Calu3 (cell line): ENCODE measurements around the gene TH. TPM values are rescaled to one million over a fixed set of nuclear protein-coding genes. Genes with fewer than 3 reads are reported as not detected.
"Not testable (repeated sequence)": the region's sequence is repeated elsewhere in the genome, so short reads cannot be mapped to it uniquely, and the experiment has no call there.

Experiments used
- BruUV-seq: library from RNA; stranded (reverse); fragments of 400-500 nt; replicated peaks from 2 replicates; lab custom pipeline; 2021; lab: Mats Ljungman, UMichigan
- CTCF ChIA-PET: fragments of 300-600 bp; sonication (Branson Sonifier 250); formaldehyde crosslinking; loops from one replicate; lab custom pipeline; 2022; ENCODE audit warnings: antibody characterized with exemption; lab: Charles Lee
- DNase-seq: peaks from one replicate; pipeline ENCODE4 v3.0.0; 2022
- H3K27ac Mint-ChIP-seq: one replicate; pipeline ENCODE4 v1.8.0; 2022; ENCODE audit warnings: mixed read lengths; ENCODE audit not compliant: unreplicated experiment
- H3K27me3 Mint-ChIP-seq: one replicate; pipeline ENCODE4 v1.8.0; 2022; ENCODE audit warnings: mixed read lengths; ENCODE audit not compliant: unreplicated experiment
- H3K36me3 Mint-ChIP-seq: one replicate; pipeline ENCODE4 v1.8.0; 2022; ENCODE audit warnings: mild to moderate bottlenecking, moderate library complexity, mixed read lengths; ENCODE audit not compliant: insufficient read depth, unreplicated experiment
- H3K4me1 Mint-ChIP-seq: one replicate; pipeline ENCODE4 v1.8.0; 2022; ENCODE audit warnings: mild to moderate bottlenecking, low read depth, mixed read lengths; ENCODE audit not compliant: unreplicated experiment
- H3K4me3 Mint-ChIP-seq: one replicate; pipeline ENCODE4 v1.8.0; 2022; ENCODE audit warnings: mild to moderate bottlenecking, low read depth, moderate library complexity, mixed read lengths; ENCODE audit not compliant: unreplicated experiment
- H3K9me3 Mint-ChIP-seq: one replicate; pipeline ENCODE4 v1.8.0; 2022; ENCODE audit warnings: low read depth, mixed read lengths; ENCODE audit not compliant: unreplicated experiment
- CTCF ChIP-seq: fragments of 200-600 bp; IDR thresholded peaks from one replicate; pipeline ENCODE4 v1.8.0; 2022; ENCODE audit warnings: antibody characterized with exemption; ENCODE audit not compliant: unreplicated experiment
- intact Hi-C: fragments of 100-400 bp; cut with micrococcal nuclease; formaldehyde crosslinking; loops from one replicate; pipeline ENCODE4 v1.10.0; 2022; ENCODE audit not compliant: unreplicated experiment
- total RNA-seq: library from RNA; stranded (reverse); gene quantifications from 2 replicates; pipeline ENCODE4 v1.2.3, GENCODE V29; 2022

Gene TH
- total RNA-seq, 1 experiment from 2014 or later = not detected

GRCh38 chr11:2197771-2198520, 26.3 kb upstream of the TH start:
- no TSS peak for BruUV-seq
- Mint-ChIP-seq H3K9me3 (peaks cover 6% of the 10 kb centered on the region), H3K36me3 (peaks cover 9% of the 10 kb centered on the region), H3K4me3 (no peak overlapping the region), H3K4me1 (peaks cover 10% of the 10 kb centered on the region), H3K27ac (no peak overlapping the region), H3K27me3 (peaks cover 31% of the 10 kb centered on the region)
- intact Hi-C loops = loop anchor here (1.0 to 5.0 kb wide), 2 partner anchors 101 to 224 kb away; no protein-coding TSS in a partner anchor
- DNase-seq = no peak
- CTCF ChIA-PET = interaction anchor here (0.6 to 2.1 kb wide), 6 partner anchors 18 to 222 kb away, joined by 3 to 13 read pairs (median 3); partner anchors contain the start of gene TSPAN32
- peak; percentile 1 for TF ChIP-seq CTCF

DNA sequence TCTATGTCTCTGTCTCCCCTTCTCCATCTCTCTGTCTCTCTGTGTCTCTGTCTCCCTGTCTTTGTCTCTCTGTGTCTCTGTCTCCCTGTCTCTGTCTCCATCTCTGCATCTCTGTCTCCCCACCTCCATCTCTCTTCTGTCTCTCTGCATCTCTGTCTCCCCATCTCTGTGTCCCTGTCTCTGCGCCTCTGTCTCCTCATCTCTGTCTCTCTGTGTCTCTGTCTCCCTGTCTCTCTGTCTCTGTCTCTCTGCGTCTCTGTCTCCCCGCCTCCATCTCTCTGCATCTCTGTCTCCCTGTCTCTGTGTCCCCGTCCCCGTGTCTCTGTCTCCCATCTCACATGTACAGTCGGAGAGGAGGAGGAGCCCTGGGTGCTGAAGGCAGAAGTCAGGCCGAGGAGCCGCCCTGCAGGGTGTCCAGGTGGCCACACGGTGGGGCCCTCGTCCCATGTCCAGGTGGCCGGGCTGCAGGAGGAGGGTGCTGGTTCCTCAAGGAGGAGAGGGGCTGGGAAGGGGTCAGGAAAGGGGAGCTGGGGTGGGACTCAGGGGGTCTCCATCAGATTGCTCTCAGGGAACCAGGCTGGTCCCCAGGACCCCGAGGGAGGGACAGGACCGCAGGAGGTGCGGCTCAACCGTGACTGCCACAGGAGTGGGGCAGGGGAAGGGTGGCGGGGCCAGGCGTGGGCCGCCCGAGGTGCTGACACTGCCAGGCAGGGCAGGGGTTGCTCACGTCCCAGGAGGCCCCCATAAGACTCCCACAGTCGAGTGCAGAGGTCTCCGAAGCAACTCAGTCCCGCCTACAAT, 25.6 kb upstream of the TH start:
- peak; percentile 90 for DNase-seq
- intact Hi-C loops = loop anchor here (1.0 to 5.0 kb wide), 2 partner anchors 102 to 225 kb away; no protein-coding TSS in a partner anchor
- H3K9me3 Mint-ChIP-seq = peaks cover 6% of the 10 kb centered on the region
- no peak overlapping the region for H3K27ac Mint-ChIP-seq
- peak; percentile 89 for TF ChIP-seq CTCF
- CTCF ChIA-PET = interaction anchor here (0.6 to 2.1 kb wide), 4 partner anchors 102 to 222 kb away, joined by 3 to 13 read pairs (median 3); partner anchors contain the start of gene TSPAN32
- no peak overlapping the region for H3K4me3 Mint-ChIP-seq
- no TSS peak for BruUV-seq
- H3K27me3 Mint-ChIP-seq = peaks cover 31% of the 10 kb centered on the region
- H3K36me3 Mint-ChIP-seq = peaks cover 4% of the 10 kb centered on the region
- H3K4me1 Mint-ChIP-seq = peaks cover 10% of the 10 kb centered on the region

DNA sequence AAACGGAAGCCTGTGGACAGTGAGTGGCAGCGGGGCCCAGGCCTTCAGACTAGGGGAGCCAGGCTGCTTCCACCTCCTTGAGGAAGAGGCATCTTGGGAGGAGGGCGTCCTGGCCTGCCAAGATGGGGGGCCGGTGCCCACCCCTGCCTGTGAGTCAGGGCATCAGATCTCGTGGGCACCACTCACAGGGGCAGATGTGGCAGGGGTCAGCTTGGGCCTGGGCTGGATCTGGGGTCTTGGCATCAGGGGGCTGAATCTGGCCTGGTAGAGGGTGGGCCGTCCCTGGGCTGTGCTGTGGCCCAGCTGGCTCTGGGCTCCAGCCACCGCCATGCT, 24.1 kb upstream of the TH start:
- peaks cover 2% of the 10 kb centered on the region for H3K9me3 Mint-ChIP-seq
- BruUV-seq = no TSS peak
- no peak overlapping the region for H3K4me3 Mint-ChIP-seq
- DNase-seq = no peak
- H3K27me3 Mint-ChIP-seq = peaks cover 31% of the 10 kb centered on the region
- H3K36me3 Mint-ChIP-seq = no peaks in the 10 kb centered on the region
- H3K4me1 Mint-ChIP-seq = peaks cover 10% of the 10 kb centered on the region
- no peak overlapping the region for H3K27ac Mint-ChIP-seq
- CTCF ChIA-PET = no interaction called here
- intact Hi-C loops = loop anchor here (5.0 kb wide), 1 partner anchor 227 kb away; no protein-coding TSS in a partner anchor
- TF ChIP-seq CTCF = no peak

- no peaks in the 10 kb centered on the region for H3K9me3 Mint-ChIP-seq
- peak; percentile 96 for TF ChIP-seq CTCF
- intact Hi-C loops = loop anchor here (5.0 kb wide), 1 partner anchor 227 kb away; no protein-coding TSS in a partner anchor
- peaks cover 10% of the 10 kb centered on the region for H3K4me1 Mint-ChIP-seq
- H3K36me3 Mint-ChIP-seq = no peaks in the 10 kb centered on the region
- H3K27ac Mint-ChIP-seq = no peak overlapping the region
- CTCF ChIA-PET = interaction anchor here (1.4 kb wide), 1 partner anchor 16 kb away, joined by 3 read pairs; no protein-coding TSS in a partner anchor
- peak; percentile 70 for DNase-seq
- H3K4me3 Mint-ChIP-seq = no peak overlapping the region
- no TSS peak for BruUV-seq
- H3K27me3 Mint-ChIP-seq = peaks cover 31% of the 10 kb centered on the region
These were observed 23.5 kb upstream of the TH start for GRCh38 chr11:2194877-2195755.

DNA sequence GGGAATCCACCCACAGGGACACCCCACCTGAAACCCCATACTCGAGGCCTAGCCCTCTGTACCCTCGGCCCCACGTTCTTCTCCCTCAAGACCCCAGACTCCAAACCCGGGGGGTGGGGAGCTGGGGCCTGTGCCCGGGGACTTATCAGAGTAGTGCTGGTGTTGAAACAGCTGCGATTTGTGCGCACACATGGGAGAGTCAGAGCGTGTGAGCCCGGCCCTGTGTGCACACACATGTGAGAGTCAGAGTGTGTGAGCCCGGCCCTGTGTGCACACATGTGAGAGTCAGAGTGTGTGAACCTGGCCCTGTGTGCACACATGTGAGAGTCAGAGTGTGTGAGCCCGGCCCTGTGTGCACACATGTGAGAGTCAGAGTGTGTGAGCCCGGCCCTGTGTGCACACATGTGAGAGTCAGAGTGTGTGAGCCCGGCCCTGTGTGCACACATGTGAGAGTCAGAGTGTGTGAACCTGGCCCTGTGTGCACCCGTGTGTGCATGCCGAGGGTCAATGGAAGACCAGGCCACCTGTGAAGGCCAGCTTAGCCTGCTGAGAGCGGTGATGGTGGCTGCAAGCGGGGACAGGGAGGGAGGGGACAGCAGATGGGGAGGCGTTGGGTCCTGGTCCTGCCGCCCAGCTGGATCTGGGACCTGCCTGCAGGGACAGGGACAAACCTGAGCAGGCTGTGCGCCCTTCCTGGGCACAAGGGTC, 22.4 kb upstream of the TH start:
- H3K4me1 Mint-ChIP-seq, DNase-seq, H3K4me3 Mint-ChIP-seq, intact Hi-C loops, BruUV-seq, H3K9me3 Mint-ChIP-seq, H3K36me3 Mint-ChIP-seq, H3K27ac Mint-ChIP-seq: not testable (repeated sequence)
- peaks cover 31% of the 10 kb centered on the region for H3K27me3 Mint-ChIP-seq
- CTCF ChIA-PET = interaction anchor here (0.8 to 1.4 kb wide), 4 partner anchors 15 to 108 kb away, joined by 3 to 4 read pairs (median 3); partner anchors contain the start of genes C11orf21 and TSPAN32
